GM12891 (cell line): ENCODE data around the gene PPID.
"Not testable (repeated sequence)": the region's sequence is repeated elsewhere in the genome, so short reads cannot be mapped to it uniquely, and the experiment has no call there.

Source experiments
- DNase-seq: peaks from one replicate; pipeline ENCODE4 v3.0.0; 2011; ENCODE audit warnings: low spot score; ENCODE audit not compliant: insufficient read length
- FAIRE-seq: peaks from 2 replicates; lab custom pipeline; 2011; peaks lifted over from hg19 to GRCh38; lab: Jason Lieb, UNC
- PAX5 ChIP-seq: IDR thresholded peaks from 2 replicates; pipeline ENCODE4 v1.6.1; 2011; ENCODE audit warnings: low read length, moderate library complexity, mild to moderate bottlenecking; ENCODE audit not compliant: insufficient read depth, severe bottlenecking
- POLR2A ChIP-seq: IDR thresholded peaks from 2 replicates; pipeline ENCODE4 v1.6.1; 2011; ENCODE audit warnings: low read depth, low read length, control low read depth
- POLR2AphosphoS5 ChIP-seq: IDR thresholded peaks from 2 replicates; pipeline ENCODE4 v1.6.1; 2011; ENCODE audit warnings: low read depth, low read length, control low read depth
- POU2F2 ChIP-seq: IDR thresholded peaks from 2 replicates; pipeline ENCODE4 v1.6.1; 2011; ENCODE audit warnings: low read depth, mild to moderate bottlenecking, control low read depth, low read length, moderate library complexity
- SPI1 ChIP-seq: IDR thresholded peaks from 2 replicates; pipeline ENCODE4 v1.6.1; 2011; ENCODE audit warnings: low read depth, low read length, control low read depth
- TAF1 ChIP-seq: IDR thresholded peaks from 2 replicates; pipeline ENCODE4 v1.6.1; 2011; ENCODE audit warnings: low read depth, low read length, control low read depth

Gene PPID

DNA sequence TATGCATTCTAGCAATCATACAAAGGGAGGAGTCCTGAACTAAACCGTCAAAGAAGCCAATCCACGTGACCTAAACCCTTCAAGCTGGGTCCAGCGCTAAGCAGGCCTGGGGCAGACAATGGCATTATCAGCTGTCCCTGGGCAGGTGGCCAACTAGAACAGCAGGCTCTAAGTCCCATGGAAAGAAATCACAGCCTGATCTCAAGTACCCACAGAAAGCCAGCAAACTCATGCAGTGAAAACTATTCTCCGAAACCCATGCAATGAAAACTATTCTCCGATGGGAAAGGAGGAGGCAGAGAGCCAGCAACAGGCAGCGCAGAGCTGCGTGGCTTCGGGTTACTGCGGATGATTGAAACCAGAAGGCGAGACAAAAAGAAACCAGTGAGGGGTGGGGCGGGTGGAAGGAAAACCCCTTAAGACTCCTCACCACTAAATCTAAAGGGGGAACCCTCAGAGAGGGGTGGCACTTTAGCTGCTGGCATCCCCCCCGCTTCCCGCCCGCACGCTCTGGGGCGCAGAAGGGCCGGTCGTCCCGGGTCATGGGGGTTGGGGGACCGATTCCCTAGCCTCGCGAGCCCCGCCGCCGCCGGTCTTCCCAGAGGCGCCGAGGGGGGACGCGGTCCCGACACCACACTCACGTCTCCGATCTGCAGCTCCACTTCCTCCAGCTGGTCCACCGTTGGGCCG is 52.1 kb downstream of the PPID start:
- DNase-seq = peak; percentile 27
- peak; percentile 67 for FAIRE-seq
- TF ChIP-seq TAF1 (peak; percentile 95), POLR2AphosphoS5 (peak; percentile 38; the same call in 1 of the 2 replicates), POLR2A (no peak; the same call in 1 of the 2 replicates)

DNA sequence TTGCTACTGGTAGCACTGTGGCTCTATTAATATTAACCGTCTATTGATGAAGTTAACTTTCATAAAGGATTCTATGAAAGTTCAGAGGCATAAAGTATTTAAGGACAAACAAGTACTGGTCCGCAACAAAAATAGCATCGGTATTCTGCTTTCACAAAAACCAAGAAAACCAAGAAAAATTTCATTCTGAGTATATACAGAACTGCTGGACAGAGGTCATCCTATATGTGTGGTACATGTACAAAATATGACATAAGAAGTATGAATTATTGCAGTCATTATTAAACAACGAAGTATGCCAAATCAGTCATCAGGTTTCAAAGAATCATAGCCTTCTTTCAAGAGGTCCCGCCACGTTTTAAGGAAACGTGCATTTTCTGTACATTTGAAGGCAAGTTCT is 53.9 kb downstream of the PPID start:
- FAIRE-seq (peak; percentile 57), DNase-seq (no peak)
- TF ChIP-seq PAX5 = no peak
- TF ChIP-seq SPI1 = no peak
- no peak for TF ChIP-seq POLR2A
- no peak for TF ChIP-seq POU2F2
- no peak for TF ChIP-seq POLR2AphosphoS5

- TF ChIP-seq POLR2A (no peak), POU2F2 (no peak), SPI1 (no peak), POLR2AphosphoS5 (no peak), PAX5 (no peak), TAF1 (no peak)
Measured at GRCh38 chr4:158667651-158668198, 55.5 kb downstream of the PPID start.

DNA sequence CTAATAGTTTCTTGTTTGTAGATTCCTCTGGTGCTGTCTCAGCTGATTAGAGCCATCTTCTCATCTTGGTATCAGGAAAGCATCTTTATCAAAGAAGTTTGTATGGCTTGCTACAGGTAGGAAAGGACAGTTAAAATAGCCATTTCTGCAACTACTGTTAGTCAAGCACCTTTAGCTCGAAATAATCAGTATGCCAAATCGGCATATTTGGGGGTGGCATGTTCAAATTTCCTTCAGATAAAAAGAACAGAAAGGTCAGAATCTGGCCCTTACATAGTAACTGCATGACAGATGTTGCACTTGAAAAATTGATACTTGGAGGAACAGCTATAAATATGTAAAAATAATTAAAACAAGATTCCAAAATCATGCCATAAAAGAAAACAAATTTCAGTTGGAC is 56.3 kb downstream of the PPID start:
- no peak for TF ChIP-seq POU2F2
- no peak for TF ChIP-seq PAX5
- no peak for TF ChIP-seq TAF1
- no peak for TF ChIP-seq SPI1
- no peak for TF ChIP-seq POLR2A
- TF ChIP-seq POLR2AphosphoS5 = no peak
- no peak for DNase-seq

More at GRCh38 chr4:158667651-158668198, 55.5 kb downstream of the PPID start:
- FAIRE-seq (no peak), DNase-seq (peak; percentile 15)

DNA sequence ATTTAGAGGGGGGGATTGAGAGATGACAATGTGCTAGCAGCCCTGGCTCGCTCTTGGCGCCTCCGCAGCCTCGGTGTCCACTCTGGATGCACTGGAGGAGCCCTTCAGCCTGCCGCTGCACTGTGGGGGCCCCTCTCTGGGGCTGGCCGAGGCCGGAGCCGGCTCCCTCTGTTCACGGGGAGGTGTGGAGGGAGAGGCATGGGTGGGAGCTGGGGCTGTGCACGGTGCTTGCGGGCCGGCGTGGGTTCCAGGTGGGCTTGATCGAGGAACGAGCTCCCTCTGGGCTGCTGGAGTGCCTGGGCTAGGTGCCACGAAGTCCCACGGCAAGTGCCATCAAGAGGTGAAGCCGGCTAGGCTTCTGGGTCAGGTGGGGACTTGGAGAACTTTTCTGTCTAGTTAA is 58.4 kb downstream of the PPID start:
- FAIRE-seq = no peak
- no peak for TF ChIP-seq SPI1
- no peak for TF ChIP-seq TAF1
- no peak for TF ChIP-seq POU2F2
- DNase-seq = no peak

More for the DNA sequence above, 56.3 kb downstream of the PPID start:
- FAIRE-seq = no peak

DNA sequence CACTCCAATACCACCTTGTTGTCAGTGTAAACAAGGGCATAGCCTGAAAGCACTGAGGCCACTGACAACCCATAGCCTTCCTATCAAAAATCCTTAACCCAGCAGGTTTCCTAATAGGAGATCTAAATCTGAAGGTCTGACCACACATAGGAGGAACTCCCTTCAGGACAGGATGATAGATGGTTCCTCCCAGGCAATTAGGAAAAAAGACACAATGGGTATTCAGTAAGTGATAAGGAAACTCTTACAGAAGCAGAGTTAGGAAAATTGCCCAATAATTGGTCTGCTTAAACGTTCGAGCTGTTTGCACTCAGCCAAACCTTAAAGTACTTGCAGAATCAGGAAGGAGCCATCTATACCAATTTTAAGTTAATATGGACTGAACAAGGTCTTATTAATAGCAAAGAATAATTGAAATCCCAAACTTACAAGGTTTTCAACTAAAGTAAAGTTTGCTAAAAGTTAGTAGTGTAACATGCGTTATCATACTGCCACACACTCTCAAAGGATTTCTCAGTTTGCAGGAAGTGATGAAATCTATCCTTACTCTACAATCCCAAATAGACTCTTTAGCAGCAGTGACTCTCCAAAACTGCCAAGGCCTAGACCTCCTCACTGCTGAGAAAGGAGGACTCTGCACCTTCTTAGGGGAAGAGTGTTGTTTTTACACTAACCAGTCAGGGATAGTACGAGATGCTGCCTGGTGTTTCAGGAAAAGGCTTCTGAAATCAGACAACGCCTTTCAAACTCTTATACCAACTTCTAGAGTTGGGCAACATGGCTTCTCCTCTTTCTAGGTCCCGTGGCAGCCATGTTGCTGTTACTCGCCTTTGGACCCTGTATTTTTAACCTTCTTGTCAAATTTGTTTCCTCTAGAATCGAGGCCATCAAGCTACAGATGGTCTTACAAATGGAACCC is 59.2 kb downstream of the PPID start:
- DNase-seq = not testable (repeated sequence)

GRCh38 chr4:158663255-158663654 is 59.9 kb downstream of the PPID start:
- not testable (repeated sequence) for DNase-seq, FAIRE-seq

More for the DNA sequence above, 59.2 kb downstream of the PPID start:
- FAIRE-seq = not testable (repeated sequence)
